Type B pancreatic cell (in vitro differentiated cells): ENCODE data around the gene TRPM3. TPM values are rescaled to one million over a fixed set of nuclear protein-coding genes. Genes with fewer than 3 reads are reported as not detected.

Experiments
- DNase-seq: peaks from one replicate; pipeline ENCODE4 v3.0.0; 2021; ENCODE audit warnings: mixed read lengths; ENCODE audit not compliant: unreplicated experiment; ENCODE audit errors: extremely low spot score
- H3K27ac Mint-ChIP-seq: 2 replicates; pipeline ENCODE4 v1.8.0; 2021; ENCODE audit warnings: mild to moderate bottlenecking, mixed read lengths
- H3K27me3 Mint-ChIP-seq: 2 replicates; pipeline ENCODE4 v1.8.0; 2021; ENCODE audit warnings: mixed read lengths
- H3K36me3 Mint-ChIP-seq: 2 replicates; pipeline ENCODE4 v1.8.0; 2021; ENCODE audit warnings: mixed read lengths
- H3K4me1 Mint-ChIP-seq: one replicate; pipeline ENCODE4 v1.8.0; 2021; ENCODE audit warnings: mixed read lengths; ENCODE audit not compliant: unreplicated experiment
- H3K4me3 Mint-ChIP-seq: 2 replicates; pipeline ENCODE4 v1.8.0; 2021; ENCODE audit warnings: mild to moderate bottlenecking, mixed read lengths
- H3K9me3 Mint-ChIP-seq: 2 replicates; pipeline ENCODE4 v1.8.0; 2021; ENCODE audit warnings: mixed read lengths
- CTCF ChIP-seq: fragments of 200-600 bp; sonication (generic); conservative IDR thresholded peaks from 2 replicates; pipeline ENCODE4 v1.5.0; 2021; ENCODE audit warnings: antibody characterized with exemption, mild to moderate bottlenecking
- total RNA-seq: library from RNA; stranded (reverse); gene quantifications from 2 replicates; pipeline ENCODE4 v1.2.1, GENCODE V29; 2021; ENCODE audit warnings: low replicate concordance

TRPM3 gene
- total RNA-seq, 1 donor from 2014 or later: 17.0 TPM

GRCh38 chr9:70609542-70610286 is 511.7 kb downstream of the TRPM3 start:
- H3K4me3 Mint-ChIP-seq: no peak overlapping the region
- H3K27me3 Mint-ChIP-seq: peaks cover 4% of the 10 kb centered on the region
- no peak for TF ChIP-seq CTCF
- H3K9me3 Mint-ChIP-seq: no peaks in the 10 kb centered on the region
- H3K4me1 Mint-ChIP-seq: no peaks in the 10 kb centered on the region
- no peaks in the 10 kb centered on the region for H3K36me3 Mint-ChIP-seq
- H3K27ac Mint-ChIP-seq: no peak overlapping the region
- DNase-seq: no peak

- Mint-ChIP-seq H3K36me3 (no peaks in the 10 kb centered on the region), H3K4me1 (no peaks in the 10 kb centered on the region), H3K4me3 (no peak overlapping the region), H3K27me3 (peaks cover 4% of the 10 kb centered on the region), H3K27ac (no peak overlapping the region), H3K9me3 (no peaks in the 10 kb centered on the region)
- no peak for TF ChIP-seq CTCF
- no peak for DNase-seq
Observed at GRCh38 chr9:70609011-70609410, 512.4 kb downstream of the TRPM3 start.

- no peak for TF ChIP-seq CTCF
- no peak for DNase-seq
- no peaks in the 10 kb centered on the region for H3K36me3 Mint-ChIP-seq
- peaks cover 4% of the 10 kb centered on the region for H3K27me3 Mint-ChIP-seq
- H3K4me3 Mint-ChIP-seq: no peak overlapping the region
- H3K9me3 Mint-ChIP-seq: no peaks in the 10 kb centered on the region
- H3K27ac Mint-ChIP-seq: no peak overlapping the region
- H3K4me1 Mint-ChIP-seq: no peaks in the 10 kb centered on the region
Observed at GRCh38 chr9:70607926-70608325, 513.5 kb downstream of the TRPM3 start.

GRCh38 chr9:70607329-70607728 is 514.1 kb downstream of the TRPM3 start:
- Mint-ChIP-seq H3K4me1 (peaks cover 4% of the 10 kb centered on the region), H3K4me3 (no peak overlapping the region), H3K9me3 (no peaks in the 10 kb centered on the region), H3K36me3 (no peaks in the 10 kb centered on the region), H3K27me3 (no peaks in the 10 kb centered on the region), H3K27ac (no peak overlapping the region)
- DNase-seq: no peak
- TF ChIP-seq CTCF: no peak

- no peak overlapping the region for H3K4me3 Mint-ChIP-seq
- H3K9me3 Mint-ChIP-seq: no peaks in the 10 kb centered on the region
- H3K36me3 Mint-ChIP-seq: peaks cover 1% of the 10 kb centered on the region
- peaks cover 20% of the 10 kb centered on the region for H3K4me1 Mint-ChIP-seq
- H3K27ac Mint-ChIP-seq: no peak overlapping the region
- no peak for TF ChIP-seq CTCF
- H3K27me3 Mint-ChIP-seq: no peaks in the 10 kb centered on the region
- DNase-seq: no peak
Observed at GRCh38 chr9:70603020-70603411, 518.4 kb downstream of the TRPM3 start.
